PC-9 (cell line): ENCODE results near the gene RASEF. TPM values are rescaled to one million over a fixed set of nuclear protein-coding genes. Genes with fewer than 3 reads are reported as not detected.

Experiments used
- BruUV-seq: library from RNA; stranded (reverse); fragments of 400-500 nt; replicated peaks from 2 replicates; lab custom pipeline; 2021; lab: Mats Ljungman, UMichigan
- CTCF ChIA-PET: fragments of 300-600 bp; sonication (Branson Sonifier 250); formaldehyde crosslinking; loops from one replicate; lab custom pipeline; 2022; ENCODE audit warnings: antibody characterized with exemption; lab: Charles Lee
- POLR2A ChIA-PET: fragments of 300-600 bp; sonication (Branson Sonifier 250); formaldehyde crosslinking; loops from one replicate; lab custom pipeline; 2022; ENCODE audit warnings: antibody characterized with exemption; ENCODE audit not compliant: unreplicated experiment; lab: Charles Lee
- DNase-seq, 2 experiments: peaks; one replicate each; pipeline versions ENCODE4 v3.0.0 to v3.0.0-alpha.2; 2015 to 2022; ENCODE audit warnings: mixed read lengths in 1 of 2
- H2AFZ ChIP-seq: fragments of 200-600 bp; sonication (generic); 2 replicates; pipeline ENCODE4 v1.8.1; 2017; ENCODE audit warnings: antibody characterized with exemption
- H3F3A ChIP-seq: fragments of 200-600 bp; sonication (generic); 2 replicates; pipeline ENCODE4 v1.8.1; 2017; ENCODE audit warnings: antibody characterized with exemption, mild to moderate bottlenecking, low read depth; ENCODE audit not compliant: insufficient read depth
- H3K27ac ChIP-seq: fragments of 200-600 bp; sonication (generic); 2 replicates; pipeline ENCODE4 v1.6.1; 2016; ENCODE audit warnings: mixed run types
- H3K27me3 ChIP-seq: fragments of 200-600 bp; sonication (generic); 2 replicates; pipeline ENCODE4 v1.6.1; 2016; ENCODE audit warnings: low read depth, mixed run types; ENCODE audit not compliant: insufficient read depth
- H3K36me3 ChIP-seq: fragments of 200-600 bp; sonication (generic); 2 replicates; pipeline ENCODE4 v1.6.1; 2016; ENCODE audit warnings: low read depth, mixed run types
- H3K4me1 ChIP-seq: fragments of 200-600 bp; sonication (generic); replicated peaks from 2 replicates; pipeline ENCODE4 v1.6.1; 2016; ENCODE audit warnings: mixed run types; ENCODE audit not compliant: insufficient read depth
- H3K4me2 ChIP-seq: fragments of 200-600 bp; sonication (generic); 2 replicates; pipeline ENCODE4 v1.6.1; 2017; ENCODE audit warnings: mixed run types
- H3K4me3 ChIP-seq: fragments of 200-600 bp; sonication (generic); 2 replicates; pipeline ENCODE4 v1.6.1; 2016; ENCODE audit warnings: mixed run types
- H3K79me2 ChIP-seq: fragments of 200-600 bp; sonication (generic); 2 replicates; pipeline ENCODE4 v1.6.1; 2017; ENCODE audit warnings: low read depth, mixed run types
- H3K9me2 ChIP-seq: fragments of 200-600 bp; sonication (generic); 2 replicates; pipeline ENCODE4 v1.8.1; 2017; ENCODE audit warnings: mild to moderate bottlenecking; ENCODE audit not compliant: insufficient read depth
- H3K9me3 ChIP-seq: fragments of 200-600 bp; sonication (generic); 2 replicates; pipeline ENCODE4 v1.8.1; 2016; ENCODE audit warnings: low read depth; ENCODE audit not compliant: insufficient read depth
- H4K20me1 ChIP-seq: fragments of 200-600 bp; sonication (generic); 2 replicates; pipeline ENCODE4 v1.8.1; 2017; ENCODE audit not compliant: insufficient read depth
- CTCF ChIP-seq: fragments of 200-600 bp; sonication (generic); conservative IDR thresholded peaks from 2 replicates; pipeline ENCODE4 v1.6.1; 2017; ENCODE audit warnings: mixed run types, antibody characterized with exemption, mild to moderate bottlenecking, moderate library complexity
- EZH2 ChIP-seq: fragments of 200-600 bp; sonication (generic); IDR thresholded peaks from 2 replicates; pipeline ENCODE4 v1.8.0; 2017; ENCODE audit warnings: antibody characterized with exemption, low read depth
- intact Hi-C: fragments of 100-400 bp; cut with micrococcal nuclease; formaldehyde crosslinking; loops from one replicate; pipeline ENCODE4 v1.10.0; 2022; ENCODE audit not compliant: unreplicated experiment
- total RNA-seq: library from RNA; stranded (reverse); gene quantifications from 2 replicates; pipeline ENCODE4 v1.2.3, GENCODE V29; 2021

Gene RASEF
- total RNA-seq, 1 experiment from 2014 or later, result 12.8 TPM

GRCh38 chr9:83002329-83002728 is 60.6 kb downstream of the RASEF start:
- no peaks in the 10 kb centered on the region; the same call in 1 of the 2 replicates for H3F3A ChIP-seq
- no peak overlapping the region for H3K4me2 ChIP-seq
- no peaks in the 10 kb centered on the region for H3K9me3 ChIP-seq
- no peaks in the 10 kb centered on the region for H3K9me2 ChIP-seq
- no peak overlapping the region for H2AFZ ChIP-seq
- TF ChIP-seq EZH2, result no peak
- no peak for TF ChIP-seq CTCF
- intact Hi-C loops, result no loop called here
- H4K20me1 ChIP-seq, result no peaks in the 10 kb centered on the region
- H3K27ac ChIP-seq, result no peak overlapping the region
- no peaks in the 10 kb centered on the region for H3K4me1 ChIP-seq
- BruUV-seq, result no TSS peak
- H3K4me3 ChIP-seq, result no peak overlapping the region
- no peaks in the 10 kb centered on the region for H3K27me3 ChIP-seq
- no peak for DNase-seq
- POLR2A ChIA-PET, result no interaction called here
- no peaks in the 10 kb centered on the region for H3K79me2 ChIP-seq
- CTCF ChIA-PET, result no interaction called here
- 0 out of 2 replicates have a peak, but pooled peaks cover 6% of the 10 kb centered on the region for H3K36me3 ChIP-seq

DNA sequence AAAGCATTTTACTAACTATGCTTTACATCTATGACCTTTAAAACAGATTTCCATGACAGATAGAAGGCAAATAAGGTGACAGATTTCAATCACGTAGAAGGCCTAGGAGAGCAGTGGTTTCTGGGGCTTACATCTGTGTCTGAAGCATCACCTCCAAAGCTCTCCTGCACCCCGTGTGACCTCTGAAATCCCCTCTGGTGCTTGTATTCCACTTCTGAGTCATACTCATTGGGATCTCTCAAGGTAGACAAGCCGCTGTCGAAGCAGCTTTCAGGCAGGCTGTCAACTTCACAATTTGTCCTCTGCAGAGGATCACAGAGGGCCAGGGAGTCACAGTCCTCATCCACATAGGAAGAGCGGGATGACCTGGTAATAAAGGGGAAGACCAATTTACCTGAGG is 62.2 kb downstream of the RASEF start:
- intact Hi-C loops, result no loop called here
- ChIA-PET POLR2A (no interaction called here), CTCF (no interaction called here)
- no peaks in the 10 kb centered on the region for H3K4me1 ChIP-seq
- DNase-seq, result no peak
- H3F3A ChIP-seq, result no peaks in the 10 kb centered on the region; the same call in 1 of the 2 replicates
- H3K36me3 ChIP-seq, result 0 out of 2 replicates have a peak, but pooled peaks cover 13% of the 10 kb centered on the region
- H2AFZ ChIP-seq, result no peak overlapping the region
- no peak overlapping the region for H3K4me2 ChIP-seq
- no peaks in the 10 kb centered on the region for H3K27me3 ChIP-seq
- no peaks in the 10 kb centered on the region for H3K9me3 ChIP-seq
- BruUV-seq, result no TSS peak
- H3K79me2 ChIP-seq, result no peaks in the 10 kb centered on the region
- TF ChIP-seq CTCF (no peak), EZH2 (no peak)
- no peaks in the 10 kb centered on the region for H3K9me2 ChIP-seq
- H3K27ac ChIP-seq, result no peak overlapping the region
- no peaks in the 10 kb centered on the region for H4K20me1 ChIP-seq
- no peak overlapping the region for H3K4me3 ChIP-seq

DNA sequence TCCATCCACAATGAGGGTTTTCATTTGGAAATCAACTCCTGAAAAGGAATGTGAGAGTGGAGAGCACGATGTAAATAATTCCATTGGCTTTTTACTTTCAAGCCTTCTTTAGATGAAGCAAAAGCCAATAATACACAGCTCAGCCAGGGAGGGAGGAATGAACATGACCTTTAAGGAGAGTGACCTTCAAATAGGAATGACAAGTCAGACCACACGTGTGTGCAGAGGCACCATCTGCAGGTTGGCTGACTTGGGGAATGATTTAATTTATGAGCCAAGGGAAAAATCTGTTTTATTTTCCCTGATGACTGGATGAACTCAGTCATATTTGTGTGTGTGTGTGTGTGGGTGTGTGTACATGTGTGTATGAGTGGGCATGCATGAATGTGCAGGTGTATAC is 64.5 kb downstream of the RASEF start:
- Histone ChIP-seq H3K79me2 (no peaks in the 10 kb centered on the region), H3K27ac (no peak overlapping the region), H3K4me3 (no peak overlapping the region), H3K9me3 (no peaks in the 10 kb centered on the region), H3F3A (no peaks in the 10 kb centered on the region; the same call in 1 of the 2 replicates), H3K4me2 (no peak overlapping the region), H3K36me3 (peaks cover 17% of the 10 kb centered on the region; the same call in 1 of the 2 replicates), H4K20me1 (no peaks in the 10 kb centered on the region), H3K4me1 (no peaks in the 10 kb centered on the region), H2AFZ (no peak overlapping the region), H3K27me3 (no peaks in the 10 kb centered on the region), H3K9me2 (no peaks in the 10 kb centered on the region)
- DNase-seq, result no peak
- CTCF ChIA-PET, result no interaction called here
- no peak for TF ChIP-seq EZH2
- no peak for TF ChIP-seq CTCF
- no TSS peak for BruUV-seq
- intact Hi-C loops, result no loop called here
- POLR2A ChIA-PET, result no interaction called here
